ENCODE data around the gene ASIC1.

ASIC1 gene

DNA sequence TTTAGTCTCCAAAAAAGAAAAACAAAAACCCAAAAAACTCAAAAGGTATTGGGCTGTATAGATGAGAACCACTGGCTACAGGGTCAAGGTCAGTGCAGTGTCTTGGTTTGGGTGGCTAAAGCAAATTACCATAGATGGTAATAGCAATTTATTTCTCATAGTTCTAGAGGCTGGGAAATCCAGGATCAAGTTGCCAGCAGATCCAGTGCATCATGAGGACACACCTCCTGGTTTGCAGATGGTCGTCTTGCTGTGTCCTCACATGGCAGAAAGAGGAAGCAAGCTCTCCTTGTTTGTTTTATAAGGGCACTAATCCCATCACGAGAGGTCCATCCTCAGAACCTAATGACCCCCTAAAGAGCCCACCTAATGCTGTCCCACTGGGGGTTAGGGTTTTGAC lies 65.8 kb downstream of the ASIC1 start:
- no peaks in the 10 kb centered on the region for H3K9me2 ChIP-seq (replicated peaks; ENCODE audit: insufficient read depth, low read length)
- H3K9me3 ChIP-seq (ENCODE audit: insufficient read depth, low read length) = no peaks in the 10 kb centered on the region
- no peaks in the 10 kb centered on the region for H4K20me1 ChIP-seq (ENCODE audit: low read depth, low read length)
- no peak overlapping the region for H3K4me3 ChIP-seq (ENCODE audit: insufficient read depth, low read length, poor library complexity, severe bottlenecking)
- no peak overlapping the region for H3K4me2 ChIP-seq (ENCODE audit: low read depth, low read length, poor library complexity, severe bottlenecking)
- no peaks in the 10 kb centered on the region for H3K36me3 ChIP-seq (ENCODE audit: low read length)
- no peaks in the 10 kb centered on the region for H3F3A ChIP-seq (ENCODE audit: insufficient read depth)
- TF ChIP-seq EZH2phosphoT487 (conservative IDR thresholded peaks at IDR 0.05; ENCODE audit: low read length) = no peak
- TF ChIP-seq, protein P1, sequence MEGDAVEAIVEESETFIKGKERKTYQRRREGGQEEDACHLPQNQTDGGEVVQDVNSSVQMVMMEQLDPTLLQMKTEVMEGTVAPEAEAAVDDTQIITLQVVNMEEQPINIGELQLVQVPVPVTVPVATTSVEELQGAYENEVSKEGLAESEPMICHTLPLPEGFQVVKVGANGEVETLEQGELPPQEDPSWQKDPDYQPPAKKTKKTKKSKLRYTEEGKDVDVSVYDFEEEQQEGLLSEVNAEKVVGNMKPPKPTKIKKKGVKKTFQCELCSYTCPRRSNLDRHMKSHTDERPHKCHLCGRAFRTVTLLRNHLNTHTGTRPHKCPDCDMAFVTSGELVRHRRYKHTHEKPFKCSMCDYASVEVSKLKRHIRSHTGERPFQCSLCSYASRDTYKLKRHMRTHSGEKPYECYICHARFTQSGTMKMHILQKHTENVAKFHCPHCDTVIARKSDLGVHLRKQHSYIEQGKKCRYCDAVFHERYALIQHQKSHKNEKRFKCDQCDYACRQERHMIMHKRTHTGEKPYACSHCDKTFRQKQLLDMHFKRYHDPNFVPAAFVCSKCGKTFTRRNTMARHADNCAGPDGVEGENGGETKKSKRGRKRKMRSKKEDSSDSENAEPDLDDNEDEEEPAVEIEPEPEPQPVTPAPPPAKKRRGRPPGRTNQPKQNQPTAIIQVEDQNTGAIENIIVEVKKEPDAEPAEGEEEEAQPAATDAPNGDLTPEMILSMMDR (IDR thresholded peaks at IDR 0.05; ENCODE audit: insufficient read depth, low read length, poor library complexity, severe bottlenecking) = no peak
- peaks cover 7% of the 10 kb centered on the region; the same call in 1 of the 2 replicates for H3K79me2 ChIP-seq (ENCODE audit: insufficient read depth, low read length)
- H3K27ac ChIP-seq (ENCODE audit: low read depth, low read length) = no peak overlapping the region
- H3K9ac ChIP-seq (ENCODE audit: low read length) = no peak overlapping the region
- no peaks in the 10 kb centered on the region for H3K27me3 ChIP-seq (ENCODE audit: low read length)
- no peak overlapping the region for H2AFZ ChIP-seq (ENCODE audit: low read depth, low read length, severe bottlenecking)

DNA sequence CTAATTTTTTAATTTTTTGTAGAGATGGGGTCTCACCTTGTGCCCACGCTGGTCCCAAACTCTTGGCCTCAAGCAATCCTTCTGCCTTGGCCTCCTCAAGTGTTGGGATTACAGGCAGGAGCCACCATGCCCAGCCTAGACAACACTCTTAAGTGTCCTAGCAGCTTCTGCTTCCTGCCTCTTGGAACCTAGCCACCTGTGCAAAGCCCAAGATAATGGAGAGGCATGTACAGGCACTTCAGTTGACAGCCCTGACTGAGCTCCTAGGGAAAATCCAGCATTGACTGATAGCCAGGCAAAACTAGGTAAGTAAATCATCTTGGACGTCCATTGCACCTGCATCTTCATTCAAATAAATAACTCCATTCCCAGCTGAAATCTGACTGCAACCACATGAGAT lies 70.2 kb downstream of the ASIC1 start:
- no peak overlapping the region for H3K9ac ChIP-seq (ENCODE audit: low read length)
- TF ChIP-seq, protein P1 (IDR thresholded peaks at IDR 0.05; ENCODE audit: insufficient read depth, low read length, poor library complexity, severe bottlenecking) = no peak
- TF ChIP-seq EZH2phosphoT487 (conservative IDR thresholded peaks at IDR 0.05; ENCODE audit: low read length) = no peak
- H3F3A ChIP-seq (ENCODE audit: insufficient read depth) = no peaks in the 10 kb centered on the region
- no peak overlapping the region for H2AFZ ChIP-seq (ENCODE audit: low read depth, low read length, severe bottlenecking)
- no peak overlapping the region for H3K4me2 ChIP-seq (ENCODE audit: low read depth, low read length, poor library complexity, severe bottlenecking)
- H3K36me3 ChIP-seq (ENCODE audit: low read length) = 0 out of 2 replicates have a peak, but pooled peaks cover 3% of the 10 kb centered on the region
- H3K27me3 ChIP-seq (ENCODE audit: low read length) = no peaks in the 10 kb centered on the region
- no peaks in the 10 kb centered on the region for H3K79me2 ChIP-seq (ENCODE audit: insufficient read depth, low read length)
- H3K4me3 ChIP-seq (ENCODE audit: insufficient read depth, low read length, poor library complexity, severe bottlenecking) = no peak overlapping the region
- H3K9me3 ChIP-seq (ENCODE audit: insufficient read depth, low read length) = no peaks in the 10 kb centered on the region
- no peaks in the 10 kb centered on the region for H3K9me2 ChIP-seq (replicated peaks; ENCODE audit: insufficient read depth, low read length)
- no peak overlapping the region for H3K27ac ChIP-seq (ENCODE audit: low read depth, low read length)
- H4K20me1 ChIP-seq (ENCODE audit: low read depth, low read length) = no peaks in the 10 kb centered on the region

DNA sequence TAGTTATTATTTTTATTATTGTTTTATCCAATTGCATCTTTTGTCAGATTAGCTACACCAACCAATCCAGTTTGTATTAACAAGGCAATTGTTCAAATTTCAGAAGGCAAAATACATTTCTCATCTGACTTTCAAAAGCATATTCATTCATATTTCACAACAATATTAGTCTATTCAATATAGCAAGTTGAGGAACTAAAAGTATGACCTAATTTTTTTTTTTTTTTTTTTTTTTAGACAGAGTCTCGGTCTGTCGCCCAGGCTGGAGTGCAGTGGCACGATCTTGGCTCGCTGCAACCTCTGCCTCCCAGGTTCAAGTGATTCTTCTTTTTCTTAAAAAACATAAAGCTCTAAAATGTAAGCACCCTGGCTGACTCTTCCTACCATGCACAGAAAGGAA lies 71.9 kb downstream of the ASIC1 start:
- no peaks in the 10 kb centered on the region for H3K9me2 ChIP-seq (replicated peaks; ENCODE audit: insufficient read depth, low read length)
- H3K27me3 ChIP-seq (ENCODE audit: low read length) = no peaks in the 10 kb centered on the region
- H3K36me3 ChIP-seq (ENCODE audit: low read length) = 0 out of 2 replicates have a peak, but pooled peaks cover 3% of the 10 kb centered on the region
- H3K9ac ChIP-seq (ENCODE audit: low read length) = no peak overlapping the region
- H4K20me1 ChIP-seq (ENCODE audit: low read depth, low read length) = no peaks in the 10 kb centered on the region
- no peak overlapping the region for H3K4me3 ChIP-seq (ENCODE audit: insufficient read depth, low read length, poor library complexity, severe bottlenecking)
- no peaks in the 10 kb centered on the region for H3F3A ChIP-seq (ENCODE audit: insufficient read depth)
- H3K9me3 ChIP-seq (ENCODE audit: insufficient read depth, low read length) = no peaks in the 10 kb centered on the region
- H2AFZ ChIP-seq (ENCODE audit: low read depth, low read length, severe bottlenecking) = no peak overlapping the region
- TF ChIP-seq EZH2phosphoT487 (conservative IDR thresholded peaks at IDR 0.05; ENCODE audit: low read length) = no peak
- TF ChIP-seq, protein P1 (IDR thresholded peaks at IDR 0.05; ENCODE audit: insufficient read depth, low read length, poor library complexity, severe bottlenecking) = no peak
- no peaks in the 10 kb centered on the region for H3K79me2 ChIP-seq (ENCODE audit: insufficient read depth, low read length)
- no peak overlapping the region for H3K27ac ChIP-seq (ENCODE audit: low read depth, low read length)
- no peak overlapping the region for H3K4me2 ChIP-seq (ENCODE audit: low read depth, low read length, poor library complexity, severe bottlenecking)

Measured in SU-DHL-6 (cell line).